Erythroblast (primary cell): ENCODE measurements around the gene KIF15.

Source experiments
- GATA1 ChIP-seq: IDR thresholded peaks from 2 replicates; pipeline ENCODE4 v1.6.1; 2011; ENCODE audit warnings: low read depth, mild to moderate bottlenecking, control low read depth, low read length, moderate library complexity
- POLR2A ChIP-seq: IDR thresholded peaks from 2 replicates; pipeline ENCODE4 v1.6.1; 2011; ENCODE audit warnings: mild to moderate bottlenecking, low read length

DNA sequence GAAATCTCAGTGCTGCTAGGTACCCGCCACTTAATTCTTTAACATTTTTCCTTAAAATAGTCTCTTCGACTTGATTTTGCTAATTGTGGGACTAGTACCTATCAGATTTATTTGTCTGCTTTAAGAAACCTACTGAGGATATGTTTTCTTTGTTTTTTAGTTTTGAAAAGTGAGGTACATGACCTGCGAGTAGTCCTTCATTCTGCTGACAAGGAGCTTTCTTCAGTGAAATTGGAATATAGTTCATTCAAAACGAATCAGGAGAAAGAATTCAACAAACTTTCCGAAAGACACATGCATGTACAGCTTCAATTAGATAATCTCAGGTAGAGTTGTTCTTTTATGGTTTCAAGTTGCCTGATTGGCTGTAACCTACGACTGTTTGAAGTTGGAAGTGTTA is 53.2 kb downstream of the KIF15 start:
- TF ChIP-seq POLR2A = no peak
- TF ChIP-seq GATA1 = no peak
